Skeletal muscle tissue (tissue), 4 donors: ENCODE results near the gene GIMAP6. TPM values are rescaled to one million over a fixed set of nuclear protein-coding genes. Genes with fewer than 3 reads are reported as not detected.
"Not testable (repeated sequence)": the region's sequence is repeated elsewhere in the genome, so short reads cannot be mapped to it uniquely, and the experiment has no call there.

Source experiments
- H3K27ac ChIP-seq: one replicate; pipeline ENCODE4 v1.7.0; 2013; ENCODE audit warnings: mild to moderate bottlenecking, low read depth, low read length, inconsistent platforms
- H3K27me3 ChIP-seq, 3 donors: one replicate each; pipeline ENCODE4 v1.7.0; 2013; ENCODE audit warnings: low read length in 3 of 3; ENCODE audit not compliant: control insufficient read depth in 3 of 3, insufficient read depth in 3 of 3
- H3K36me3 ChIP-seq, 3 donors: one replicate each; pipeline ENCODE4 v1.7.0; 2013; ENCODE audit warnings: low read length in 3 of 3; ENCODE audit not compliant: control insufficient read depth in 3 of 3, insufficient read depth in 3 of 3
- H3K4me1 ChIP-seq, 3 donors: one replicate each; pipeline ENCODE4 v1.7.0; 2013; ENCODE audit warnings: low read length in 3 of 3, mild to moderate bottlenecking in 3 of 3; ENCODE audit not compliant: control insufficient read depth in 3 of 3, insufficient read depth in 3 of 3
- H3K4me3 ChIP-seq, 3 donors: one replicate each; pipeline ENCODE4 v1.7.0; 2013; ENCODE audit warnings: low read length in 3 of 3
- H3K9ac ChIP-seq, 3 donors: one replicate each; pipeline ENCODE4 v1.7.0; 2013; ENCODE audit warnings: low read length in 3 of 3, mild to moderate bottlenecking in 3 of 3, moderate library complexity in 2 of 3, low read depth in 1 of 3
- H3K9me3 ChIP-seq, 3 donors: one replicate each; pipeline ENCODE4 v1.7.0; 2013; ENCODE audit warnings: low read length in 3 of 3; ENCODE audit not compliant: control insufficient read depth in 3 of 3
- total RNA-seq: library from RNA; depleted of rRNA; stranded (reverse); fragments of >200 nt; gene quantifications from one replicate; pipeline ENCODE4 v1.2.3, GENCODE V29; 2014
- donor health status: Osteomylitis.

GIMAP6 gene
- total RNA-seq, 1 donor from 2014 or later, result 15.7 TPM

DNA sequence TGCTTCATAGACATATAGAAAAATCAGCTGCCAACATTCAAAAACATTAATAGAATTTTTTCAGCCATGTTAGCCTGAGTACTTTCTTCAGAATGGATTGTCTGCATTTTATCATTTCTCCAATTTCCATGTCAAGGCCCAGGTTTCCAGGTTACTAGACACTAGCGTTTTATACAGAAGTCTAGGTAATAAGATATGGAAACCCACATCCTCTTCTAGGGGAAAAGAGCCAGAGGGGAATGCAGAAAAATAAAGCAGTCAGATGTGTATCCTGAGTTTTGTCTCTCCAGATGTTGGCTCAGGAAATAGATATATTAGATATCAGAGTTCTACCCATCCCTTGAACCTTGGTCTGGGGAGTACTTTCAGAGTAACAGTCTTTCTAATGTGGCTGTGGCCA, 44.6 kb downstream of the GIMAP6 start:
- Histone ChIP-seq H3K27me3 (no peaks in the 10 kb centered on the region), H3K36me3 (no peaks in the 10 kb centered on the region), H3K9me3 (no peaks in the 10 kb centered on the region), H3K9ac (no peak overlapping the region), H3K4me1 (peaks cover 0 to 13% (median 4%) of the 10 kb centered on the region in 3 donors), H3K27ac (peak overlapping the region; percentile 60), H3K4me3 (no peak overlapping the region)

DNA sequence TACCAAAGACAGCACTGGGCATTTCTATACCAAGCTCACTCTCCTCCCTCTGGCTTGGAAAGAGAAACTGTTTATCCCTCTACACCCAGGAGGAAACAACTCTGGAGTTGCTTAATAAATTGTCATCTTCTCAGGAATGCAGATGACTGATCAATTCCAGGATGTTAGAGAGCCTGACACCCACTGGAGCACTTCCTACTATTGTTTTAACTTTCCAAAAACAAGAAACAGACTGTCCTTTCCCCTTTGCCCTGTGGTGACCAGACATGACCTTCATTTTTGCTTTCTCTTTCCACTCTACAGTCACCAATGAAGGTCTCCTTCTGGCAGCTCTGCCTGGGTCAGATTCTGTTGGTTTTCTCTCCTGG, 45.4 kb downstream of the GIMAP6 start:
- H3K27ac ChIP-seq, result peak overlapping the region; percentile 60
- H3K9ac ChIP-seq, result no peak overlapping the region
- H3K4me3 ChIP-seq, result no peak overlapping the region
- H3K4me1 ChIP-seq, result peaks cover 0 to 13% (median 4%) of the 10 kb centered on the region in 3 donors
- no peaks in the 10 kb centered on the region for H3K27me3 ChIP-seq
- no peaks in the 10 kb centered on the region for H3K9me3 ChIP-seq
- H3K36me3 ChIP-seq, result no peaks in the 10 kb centered on the region

DNA sequence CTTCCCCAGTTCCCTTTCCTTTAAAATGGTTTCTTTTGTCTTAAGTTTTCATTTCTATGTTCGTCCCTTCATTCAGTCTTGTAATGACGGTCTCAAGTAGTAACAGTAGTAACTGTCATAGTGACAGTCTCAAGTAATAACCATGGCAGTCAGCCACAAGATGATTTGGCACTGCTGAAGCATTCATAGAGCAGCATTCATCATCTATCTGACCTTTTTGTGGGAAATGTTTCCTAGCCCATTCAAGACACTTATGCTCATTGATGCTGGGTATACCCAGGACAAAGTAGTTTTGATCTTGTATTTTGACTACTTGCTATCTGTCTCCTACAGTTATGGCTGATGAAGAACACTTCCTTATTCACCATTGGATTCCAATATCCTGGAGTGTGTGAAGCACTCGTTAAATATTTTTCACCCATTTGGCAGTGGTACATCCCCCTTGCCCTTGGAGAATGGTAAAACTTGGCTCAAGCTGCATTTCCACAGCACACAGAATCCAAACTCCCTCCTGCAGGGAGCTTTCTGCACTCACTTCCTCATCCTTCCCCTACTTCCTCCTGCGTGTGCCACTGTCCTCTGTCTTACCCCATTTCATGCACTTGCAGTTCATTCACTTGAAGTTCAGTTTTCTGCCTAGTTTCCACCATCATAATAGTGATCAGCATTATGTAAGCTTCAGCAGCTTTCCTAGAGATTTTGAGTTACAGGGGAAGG, 46.0 kb downstream of the GIMAP6 start:
- Histone ChIP-seq H3K27me3 (no peaks in the 10 kb centered on the region), H3K9me3 (peaks cover 0 to under 1% (median 0%) of the 10 kb centered on the region in 3 donors), H3K36me3 (no peaks in the 10 kb centered on the region), H3K27ac (peak overlapping the region; percentile 60), H3K9ac (peak overlapping the region in 1 of 3 donors; percentile 12), H3K4me1 (peaks cover 0 to 13% (median 4%) of the 10 kb centered on the region in 3 donors), H3K4me3 (no peak overlapping the region)

DNA sequence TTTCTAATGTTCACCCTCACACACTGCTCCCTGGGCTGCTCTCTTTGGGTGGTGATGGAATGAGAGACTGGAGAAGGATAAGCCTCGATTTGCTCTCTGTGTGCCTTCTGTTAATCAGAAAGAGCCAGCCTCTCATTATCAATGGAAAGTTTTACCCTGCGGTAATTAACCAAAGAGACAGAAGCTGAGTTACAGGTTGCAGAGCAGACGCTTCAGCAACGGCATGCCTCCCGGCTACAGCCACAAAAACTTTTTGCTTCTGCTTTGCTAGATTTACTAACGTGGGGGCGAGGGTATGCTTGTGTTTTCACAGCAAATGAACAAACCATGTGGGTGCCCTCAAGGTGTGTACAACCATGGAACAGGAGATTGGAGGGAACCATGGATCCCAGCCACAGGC, 47.0 kb downstream of the GIMAP6 start:
- Histone ChIP-seq H3K4me1 (peaks cover 0 to 13% (median 4%) of the 10 kb centered on the region in 3 donors), H3K9ac (no peak overlapping the region), H3K36me3 (no peaks in the 10 kb centered on the region), H3K9me3 (peaks cover 0 to 7% (median 5%) of the 10 kb centered on the region in 3 donors), H3K27ac (peak overlapping the region; percentile 60), H3K27me3 (no peaks in the 10 kb centered on the region), H3K4me3 (no peak overlapping the region)

DNA sequence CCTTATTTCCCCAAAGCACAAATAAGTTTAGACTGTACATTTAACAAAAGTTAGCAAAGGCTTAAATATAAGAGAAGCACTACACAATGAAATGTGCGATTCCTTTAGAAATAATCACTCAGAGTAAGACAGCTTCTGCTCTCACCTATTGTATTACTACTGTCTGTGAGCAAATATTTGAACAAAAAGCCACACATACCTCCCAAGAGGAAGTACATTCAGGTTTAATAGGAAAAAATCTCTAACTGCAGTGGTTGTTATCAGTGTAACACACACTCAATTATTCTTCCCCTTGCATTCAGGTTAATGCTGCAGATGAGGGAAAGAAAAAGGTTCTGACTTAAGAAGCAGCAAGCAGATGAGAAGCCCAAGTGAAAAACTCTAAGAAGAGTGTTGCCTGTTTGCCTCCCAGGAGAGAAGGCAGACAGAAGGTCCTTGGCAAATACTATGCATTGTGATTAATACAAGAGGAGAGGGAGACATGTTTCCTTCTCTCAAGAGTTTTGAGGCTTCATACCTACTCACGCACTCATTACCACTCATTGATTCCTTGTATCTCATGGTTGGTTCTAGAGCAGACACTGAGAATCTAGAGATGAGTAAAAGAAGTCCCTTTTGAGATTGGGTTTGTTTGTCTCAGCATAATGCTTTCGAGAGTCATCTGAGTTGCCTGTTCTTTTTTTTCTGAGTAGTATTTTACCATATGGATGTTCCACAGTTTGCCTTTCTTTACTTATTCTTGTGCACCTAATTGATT, 51.4 kb downstream of the GIMAP6 start:
- Histone ChIP-seq H3K9me3 (peaks cover 0 to 7% (median 5%) of the 10 kb centered on the region in 3 donors), H3K4me1 (peaks cover 0 to 6% (median 0%) of the 10 kb centered on the region in 3 donors), H3K27ac (no peak overlapping the region)

DNA sequence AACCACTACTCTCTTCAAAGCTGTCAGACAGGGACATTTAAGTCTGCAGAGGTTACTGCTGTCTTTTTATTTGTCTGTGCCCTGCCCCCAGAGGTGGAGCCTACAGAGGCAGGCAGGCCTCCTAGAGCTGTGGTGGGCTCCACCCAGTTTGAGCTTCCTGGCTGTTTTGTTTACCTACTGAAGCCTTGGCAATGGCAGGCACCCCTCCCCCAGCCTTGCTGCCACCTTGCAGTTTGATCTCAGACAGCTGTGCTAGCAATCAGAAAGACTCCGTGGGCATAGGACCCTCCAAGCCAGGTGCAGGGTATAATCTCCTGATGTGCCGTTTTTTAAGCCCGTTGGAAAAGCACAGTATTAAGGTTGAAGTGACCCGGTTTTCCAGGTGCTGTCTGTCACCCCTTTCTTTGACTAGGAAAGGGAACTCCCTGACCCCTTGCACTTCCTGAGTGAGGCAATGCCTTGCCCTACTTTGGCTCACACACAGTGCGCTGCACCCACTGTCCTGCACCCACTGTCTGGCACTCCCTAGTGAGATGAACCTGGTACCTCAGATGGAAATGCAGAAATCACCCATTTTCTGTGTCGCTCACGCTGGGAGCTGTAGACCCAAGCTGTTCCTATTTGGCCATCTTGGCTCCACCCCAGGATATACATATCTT, 52.1 kb downstream of the GIMAP6 start:
- not testable (repeated sequence) for H3K27me3 ChIP-seq, H3K9me3 ChIP-seq, H3K27ac ChIP-seq, H3K4me3 ChIP-seq, H3K36me3 ChIP-seq, H3K4me1 ChIP-seq, H3K9ac ChIP-seq

More for the DNA sequence above, 51.4 kb downstream of the GIMAP6 start:
- Histone ChIP-seq H3K27me3 (no peaks in the 10 kb centered on the region), H3K4me3 (no peak overlapping the region), H3K36me3 (no peaks in the 10 kb centered on the region), H3K9ac (no peak overlapping the region)

Other genes with a start within 250 kb of the GIMAP6 start
- gene GIMAP8, start 181.8 kb downstream of the GIMAP6 start, total RNA-seq, result 12.0 TPM
- 4.2 TPM for gene GIMAP7, start 117.5 kb downstream of the GIMAP6 start, total RNA-seq
- 25.6 TPM for gene GIMAP4, start 65.0 kb downstream of the GIMAP6 start, total RNA-seq
- 9.4 TPM for gene GIMAP2, start 53.3 kb upstream of the GIMAP6 start, total RNA-seq
- 1.0 TPM for gene GIMAP1, start 84.2 kb upstream of the GIMAP6 start, total RNA-seq
- gene GIMAP5, start 105.0 kb upstream of the GIMAP6 start, total RNA-seq, result 21.4 TPM
- gene TMEM176B, start 168.0 kb upstream of the GIMAP6 start, total RNA-seq, result 18.3 TPM
- 11.0 TPM for gene TMEM176A, start 168.4 kb upstream of the GIMAP6 start, total RNA-seq
- under 0.01 TPM for gene AOC1, start 220.1 kb upstream of the GIMAP6 start, total RNA-seq